HG03196 (cell line): ENCODE measurements around the gene PITX3.

Experiments
- ATAC-seq: cut with Tn5 transposase; IDR thresholded peaks from one replicate; pipeline ENCODE4 v1.9.1; 2021; ENCODE audit not compliant: unreplicated experiment

PITX3 gene

DNA sequence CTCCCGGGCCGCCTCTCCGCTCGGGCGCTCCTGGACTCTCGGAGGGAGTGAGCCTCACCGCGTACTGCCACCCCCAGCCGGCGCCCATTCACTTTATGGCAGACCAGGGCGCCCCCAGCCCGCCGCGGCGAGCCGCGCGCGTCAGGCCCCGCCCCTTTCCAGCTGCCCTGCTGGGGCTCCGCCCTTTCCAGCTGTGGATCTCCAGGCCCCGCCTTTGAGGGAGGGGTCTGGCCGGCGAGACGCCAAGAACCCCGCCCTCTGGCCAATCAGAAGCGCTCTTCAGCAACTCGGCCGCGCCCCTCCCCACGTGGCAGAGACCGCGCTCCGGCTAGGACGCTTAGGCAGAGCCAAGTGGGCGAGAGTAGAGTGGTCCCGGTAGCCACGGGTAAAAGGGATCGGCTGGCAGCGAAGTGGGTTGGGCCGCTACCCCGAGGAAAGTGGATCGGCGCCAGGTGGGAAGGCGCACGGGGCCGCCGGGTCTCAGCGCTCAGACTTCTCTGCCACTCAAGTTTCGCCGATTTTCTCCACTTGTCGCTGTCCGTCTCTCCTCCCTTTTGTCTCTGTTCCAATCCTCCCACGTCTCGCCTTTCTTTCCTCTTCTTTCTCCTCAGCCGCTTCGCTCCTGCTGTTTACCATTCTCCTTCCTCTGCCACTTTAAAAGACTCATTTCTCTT lies at the start of gene PITX3:
TSS of gene PITX3 (minus strand) at position 69 of the 674 bp plus-strand sequence. CDS start 9,432 bp downstream, outside the sequence.
- ATAC-seq = peak; percentile 42

DNA sequence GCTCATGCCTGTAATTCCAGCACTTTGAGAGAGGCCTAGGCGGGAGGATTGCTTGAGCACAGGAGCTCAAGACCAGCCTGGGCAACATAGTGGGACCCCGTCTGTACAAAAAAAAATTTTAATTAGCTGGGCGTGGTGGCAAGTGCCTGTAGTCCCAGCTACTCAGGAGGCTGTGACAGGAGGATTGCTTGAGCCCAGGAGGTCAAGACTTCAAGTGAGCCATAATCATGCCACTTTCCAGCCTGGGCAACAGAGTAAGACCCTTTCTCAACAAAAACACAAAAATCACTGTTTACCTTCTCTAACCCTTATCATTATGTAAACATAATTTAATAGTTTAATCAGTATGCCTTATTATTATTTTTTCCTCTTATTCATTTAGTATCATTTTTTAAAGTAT lies 48.5 kb upstream of the PITX3 start:
- ATAC-seq = no peak

- ATAC-seq = no peak
These were observed 48.0 kb upstream of the PITX3 start for GRCh38 chr10:102289356-102289755.

DNA sequence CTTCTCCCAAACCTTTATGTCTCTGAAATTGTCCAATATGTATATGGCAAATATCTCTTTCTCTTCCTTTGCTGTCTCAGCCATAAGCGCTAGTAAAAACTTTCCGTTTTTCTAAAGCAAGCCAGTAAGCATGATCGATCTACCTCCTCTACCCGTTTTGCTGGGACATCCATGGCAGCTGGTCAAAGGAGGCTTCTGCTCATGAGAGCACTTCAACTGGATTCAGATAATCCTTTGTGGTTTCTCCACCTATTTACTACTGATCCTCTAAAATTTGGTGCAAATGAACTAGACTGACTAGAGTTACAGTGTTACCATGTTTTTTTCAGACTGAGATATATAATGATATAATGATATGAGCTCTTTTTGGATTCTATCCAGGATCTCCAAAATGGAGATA lies 46.7 kb upstream of the PITX3 start:
- ATAC-seq = no peak

DNA sequence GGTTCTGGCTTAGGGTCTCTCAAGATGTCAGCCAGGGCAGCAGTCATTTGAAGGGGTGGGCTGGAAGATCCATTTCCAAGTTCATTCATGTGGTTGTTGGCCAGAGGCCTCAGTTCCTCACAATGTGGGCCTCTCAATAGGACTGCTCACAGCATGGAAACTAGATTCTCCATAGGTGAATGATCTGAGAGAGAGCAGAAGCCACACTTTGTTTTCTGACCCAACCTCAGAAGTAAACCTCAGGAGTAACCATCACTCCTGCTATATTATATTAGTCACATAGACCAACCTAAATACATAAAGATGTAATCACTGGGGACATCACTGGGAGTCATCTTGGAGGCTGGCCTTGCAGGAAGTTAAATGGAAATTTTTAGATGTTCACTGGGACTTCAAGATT lies 46.2 kb upstream of the PITX3 start:
- no peak for ATAC-seq

- no peak for ATAC-seq
These were observed 44.9 kb upstream of the PITX3 start for GRCh38 chr10:102286216-102286615.

DNA sequence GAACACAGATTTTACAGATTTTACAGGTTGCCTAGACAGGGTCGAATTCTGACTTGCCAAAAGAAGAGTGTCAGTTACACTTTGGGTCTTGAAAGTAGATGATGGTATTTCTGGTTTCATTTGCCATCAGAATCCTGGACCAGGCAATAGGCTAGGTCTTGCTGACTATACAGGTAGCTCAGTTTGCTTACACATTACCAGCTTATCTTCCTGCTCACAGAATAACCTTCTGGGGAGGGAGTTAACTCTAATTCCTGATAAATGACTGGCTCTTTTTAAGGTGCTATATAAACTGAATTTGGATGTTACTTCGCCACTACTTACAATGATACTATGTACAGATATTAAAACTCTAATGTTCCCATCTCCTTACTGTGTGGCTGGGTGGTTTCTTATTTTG lies 43.8 kb upstream of the PITX3 start:
- no peak for ATAC-seq

- no peak for ATAC-seq
These were observed 43.2 kb upstream of the PITX3 start for GRCh38 chr10:102284531-102284930.

DNA sequence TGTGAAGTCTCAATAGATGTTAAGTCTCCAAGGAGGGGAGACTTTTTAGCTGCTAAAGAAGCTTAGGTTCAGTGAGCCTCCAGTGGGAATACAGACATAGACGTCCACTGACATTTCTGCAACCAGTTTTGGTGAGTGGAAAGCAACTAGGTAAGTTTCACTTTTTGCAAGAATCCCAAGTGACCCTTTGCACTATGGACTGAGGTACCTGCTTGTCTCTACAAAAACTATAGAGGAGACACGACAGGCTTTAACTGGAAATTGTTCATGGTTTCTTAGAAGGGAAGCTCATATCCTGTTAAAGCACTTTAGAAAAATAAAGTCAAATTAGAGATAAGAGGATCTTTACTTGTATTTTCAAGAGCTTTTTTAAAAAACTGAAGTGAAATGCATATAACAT lies 42.6 kb upstream of the PITX3 start:
- no peak for ATAC-seq

DNA sequence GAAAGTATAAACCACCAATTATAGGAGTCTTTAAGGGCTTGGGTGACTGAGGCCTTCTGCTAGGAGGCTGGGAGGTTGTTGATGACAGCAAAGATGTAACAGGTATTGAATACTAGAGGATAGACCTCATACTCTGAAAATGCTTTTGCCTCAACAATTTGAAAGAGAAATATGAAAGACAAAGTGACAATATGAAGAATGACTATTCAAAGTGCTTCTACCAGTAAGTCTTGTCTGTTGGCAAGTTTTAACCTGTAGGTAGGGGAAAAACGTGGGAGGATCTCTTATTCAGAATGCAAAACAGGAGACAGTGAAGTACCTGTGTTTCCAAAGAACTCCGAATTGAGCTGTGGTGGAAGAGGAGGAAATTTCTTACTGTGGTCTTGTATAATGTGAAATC lies 42.2 kb upstream of the PITX3 start:
- no peak for ATAC-seq

- ATAC-seq = no peak
These were observed 39.8 kb upstream of the PITX3 start for GRCh38 chr10:102281102-102281487.

DNA sequence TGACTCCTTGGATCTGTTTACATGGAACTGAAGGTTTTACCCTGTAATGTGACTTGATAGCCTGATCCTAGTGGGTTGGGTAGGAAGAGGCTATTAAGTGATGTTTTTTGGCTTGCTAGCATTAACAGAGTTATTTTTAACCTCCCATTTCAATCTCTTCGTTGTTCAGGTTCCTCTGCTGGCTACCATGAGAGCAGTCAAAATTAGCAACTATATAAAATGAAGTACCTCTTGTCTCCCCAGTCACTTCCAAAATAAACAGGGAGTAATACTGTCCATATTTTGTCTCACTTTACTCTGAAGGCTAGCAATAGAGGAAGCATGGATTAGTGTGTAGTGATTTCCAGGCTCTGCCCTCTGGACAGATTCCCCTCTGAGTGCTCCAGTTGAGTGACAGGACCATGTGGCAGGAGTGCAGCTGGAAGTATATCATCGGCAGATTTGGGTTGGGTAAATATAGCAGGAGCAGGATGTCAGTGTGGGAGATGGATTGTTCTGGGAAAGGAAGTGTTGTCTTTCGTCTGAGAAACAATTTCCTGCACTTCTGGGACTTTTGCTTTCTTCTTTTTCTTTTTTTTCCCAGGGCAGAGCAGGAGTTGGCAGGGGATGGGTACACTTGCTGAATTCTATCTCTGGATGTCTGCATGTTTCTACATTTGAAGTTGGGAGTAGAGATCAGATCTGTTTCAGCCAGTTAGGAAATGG lies 39.2 kb upstream of the PITX3 start:
- ATAC-seq = no peak

DNA sequence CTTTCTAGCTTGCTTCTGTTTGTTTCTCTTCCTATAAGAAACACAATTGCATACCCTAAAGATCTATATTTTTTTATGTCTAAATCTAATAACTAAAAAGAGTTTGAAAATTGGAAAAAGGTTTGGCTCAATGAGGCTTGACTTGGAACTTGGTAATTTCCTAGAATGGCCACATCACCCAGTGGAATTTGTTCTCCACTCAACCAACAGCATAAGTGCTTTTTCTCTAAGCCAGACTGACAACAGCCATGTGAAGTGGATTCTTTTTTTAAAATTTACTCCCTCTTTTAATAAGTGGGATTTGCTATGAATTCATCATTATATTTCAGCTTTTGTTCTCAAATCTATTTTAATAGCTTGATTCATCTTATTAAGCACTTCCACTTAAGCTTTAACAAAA lies 37.8 kb upstream of the PITX3 start:
- ATAC-seq = no peak

DNA sequence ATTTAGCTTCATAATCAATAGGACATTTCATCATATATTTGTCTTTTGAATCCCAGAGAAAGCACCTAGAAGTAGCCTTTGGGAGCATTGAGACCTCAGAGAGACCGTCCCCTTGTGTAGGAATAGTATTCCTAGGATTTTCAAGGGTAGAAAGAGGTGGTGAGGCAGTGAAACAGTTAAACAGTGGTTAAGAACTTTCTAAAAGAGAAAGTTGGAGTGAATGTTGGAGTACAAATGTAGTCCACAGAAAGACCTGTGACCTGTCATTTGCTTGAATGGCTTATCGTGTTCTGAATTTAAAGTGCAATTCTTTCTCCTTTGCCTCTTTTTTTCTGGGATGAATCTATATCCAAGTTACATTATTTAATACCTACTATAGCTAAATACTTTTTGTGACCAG lies 34.0 kb upstream of the PITX3 start:
- no peak for ATAC-seq

- no peak for ATAC-seq
These were observed 32.8 kb upstream of the PITX3 start for GRCh38 chr10:102274062-102274461.

GRCh38 chr10:102269017-102269416 lies 27.7 kb upstream of the PITX3 start:
- no peak for ATAC-seq

DNA sequence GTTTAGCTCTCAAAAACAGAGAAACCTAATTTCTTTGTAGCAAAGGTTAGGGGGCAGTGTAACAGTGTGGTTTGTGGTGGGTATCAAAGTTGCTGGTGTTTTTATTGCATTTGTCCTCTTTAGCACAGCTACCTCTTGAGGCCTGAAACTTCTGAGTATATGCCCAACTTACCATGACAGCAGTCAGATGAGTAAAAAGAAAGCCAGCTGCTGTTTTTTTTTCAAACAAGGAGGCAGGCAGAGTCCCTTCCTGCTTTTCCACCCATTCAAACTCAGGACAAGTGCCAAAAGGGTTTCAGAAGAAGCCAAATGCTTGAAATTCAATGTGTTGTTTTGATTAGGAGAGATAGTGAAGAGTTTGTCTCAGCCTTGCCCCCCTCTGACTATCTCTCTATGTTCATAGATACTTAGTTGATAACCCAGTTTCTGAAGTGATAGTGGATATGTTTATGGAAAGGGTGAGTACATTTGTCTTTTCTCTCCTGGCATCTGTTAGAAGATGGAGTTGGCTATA lies 27.1 kb upstream of the PITX3 start:
- no peak for ATAC-seq

GRCh38 chr10:102267748-102268147 lies 26.4 kb upstream of the PITX3 start:
- ATAC-seq = no peak

DNA sequence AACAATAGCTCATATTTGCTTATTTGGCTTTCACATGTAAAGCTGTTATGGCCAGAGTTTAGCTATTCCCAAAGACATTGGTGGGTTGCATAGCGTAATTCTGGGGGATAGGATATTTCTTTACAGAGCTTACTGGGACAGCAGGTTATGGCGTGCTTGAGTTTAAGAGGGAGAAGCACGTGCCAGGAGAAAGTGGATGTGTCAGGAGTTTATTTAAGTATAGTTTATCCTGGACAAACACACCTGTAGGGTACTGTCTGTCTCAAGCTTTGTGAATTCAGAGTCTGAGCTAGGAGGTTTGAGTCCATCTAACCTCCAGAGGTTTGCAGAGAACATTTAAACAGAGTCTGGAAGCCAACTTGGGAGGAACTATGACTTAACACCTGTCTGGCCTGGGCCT lies 25.4 kb upstream of the PITX3 start:
- no peak for ATAC-seq

DNA sequence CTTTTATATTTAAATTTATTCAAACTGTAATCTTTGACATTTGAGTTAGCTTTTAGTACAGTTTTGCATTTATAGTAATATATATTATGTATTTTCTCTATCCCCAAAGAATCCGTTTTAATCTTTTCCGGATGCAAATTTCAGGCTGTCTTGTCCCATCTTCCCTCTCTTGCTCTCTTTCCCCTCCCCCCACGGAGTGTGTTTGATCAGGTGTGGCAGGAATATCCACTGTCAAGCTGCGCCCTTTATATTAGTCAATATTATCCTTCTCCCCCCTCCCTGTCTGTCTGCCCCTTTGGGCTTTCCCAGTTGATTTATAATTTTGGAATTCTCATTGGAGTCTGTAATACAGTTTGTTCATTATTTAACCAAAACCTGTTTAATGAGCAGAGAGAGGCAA lies 23.1 kb upstream of the PITX3 start:
- ATAC-seq = no peak

DNA sequence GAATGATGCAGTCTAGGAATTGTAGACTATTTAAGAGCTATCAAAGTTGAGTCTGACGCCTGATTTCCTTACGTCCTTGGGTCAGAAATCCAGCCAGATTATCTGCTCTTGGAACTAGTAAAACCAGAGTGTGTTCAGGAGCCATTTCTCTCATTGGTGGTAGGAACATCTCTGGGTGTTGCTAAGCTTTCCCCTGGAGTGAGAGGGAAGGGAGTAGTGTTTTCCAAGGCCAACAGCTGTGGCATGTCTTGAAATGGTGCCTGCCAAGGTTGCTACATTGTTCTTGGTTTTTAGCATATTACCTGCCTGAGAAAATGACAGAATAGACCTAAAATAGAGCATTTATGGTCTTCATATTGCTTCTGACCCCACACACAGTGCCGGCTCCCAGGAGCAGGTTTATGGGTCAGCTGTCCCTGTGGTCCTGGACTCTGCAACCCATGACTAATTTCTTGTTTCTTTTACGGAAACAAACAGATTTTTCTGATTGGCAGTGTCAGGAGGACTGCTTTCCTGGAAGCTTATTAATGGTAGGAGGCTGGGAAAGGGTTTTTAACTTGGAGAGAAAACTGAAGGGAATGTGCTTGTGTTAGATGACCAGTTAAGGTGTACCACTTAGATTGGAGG lies 21.5 kb upstream of the PITX3 start:
- ATAC-seq = no peak

DNA sequence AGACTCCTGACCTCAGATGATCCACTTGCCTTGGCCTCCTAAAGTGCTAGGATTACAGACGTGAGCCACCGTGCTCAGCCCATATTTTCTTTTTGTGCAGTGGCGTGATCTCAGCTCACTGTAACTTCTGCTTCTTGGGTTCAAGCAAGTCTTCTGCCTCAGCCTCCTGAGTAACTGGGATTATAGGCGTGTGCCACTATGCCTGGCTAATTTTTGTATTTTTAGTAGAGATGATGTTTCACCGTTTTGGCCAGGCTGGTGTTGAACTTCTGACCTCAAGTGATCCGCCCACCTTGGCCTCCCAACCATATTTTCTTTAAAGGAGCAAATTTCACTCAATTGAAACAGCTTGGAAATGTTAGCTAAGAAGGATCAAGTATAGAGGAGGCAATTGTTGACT lies 20.5 kb upstream of the PITX3 start:
- ATAC-seq = no peak
